Measurements from ENCODE around the gene FGF14. TPM values are rescaled to one million over a fixed set of nuclear protein-coding genes. Genes with fewer than 3 reads are reported as not detected.
"Not testable (repeated sequence)": the region's sequence is repeated elsewhere in the genome, so short reads cannot be mapped to it uniquely, and the experiment has no call there.

The FGF14 gene
- total RNA-seq, 1 experiment from 2014 or later: 0.12 TPM

DNA sequence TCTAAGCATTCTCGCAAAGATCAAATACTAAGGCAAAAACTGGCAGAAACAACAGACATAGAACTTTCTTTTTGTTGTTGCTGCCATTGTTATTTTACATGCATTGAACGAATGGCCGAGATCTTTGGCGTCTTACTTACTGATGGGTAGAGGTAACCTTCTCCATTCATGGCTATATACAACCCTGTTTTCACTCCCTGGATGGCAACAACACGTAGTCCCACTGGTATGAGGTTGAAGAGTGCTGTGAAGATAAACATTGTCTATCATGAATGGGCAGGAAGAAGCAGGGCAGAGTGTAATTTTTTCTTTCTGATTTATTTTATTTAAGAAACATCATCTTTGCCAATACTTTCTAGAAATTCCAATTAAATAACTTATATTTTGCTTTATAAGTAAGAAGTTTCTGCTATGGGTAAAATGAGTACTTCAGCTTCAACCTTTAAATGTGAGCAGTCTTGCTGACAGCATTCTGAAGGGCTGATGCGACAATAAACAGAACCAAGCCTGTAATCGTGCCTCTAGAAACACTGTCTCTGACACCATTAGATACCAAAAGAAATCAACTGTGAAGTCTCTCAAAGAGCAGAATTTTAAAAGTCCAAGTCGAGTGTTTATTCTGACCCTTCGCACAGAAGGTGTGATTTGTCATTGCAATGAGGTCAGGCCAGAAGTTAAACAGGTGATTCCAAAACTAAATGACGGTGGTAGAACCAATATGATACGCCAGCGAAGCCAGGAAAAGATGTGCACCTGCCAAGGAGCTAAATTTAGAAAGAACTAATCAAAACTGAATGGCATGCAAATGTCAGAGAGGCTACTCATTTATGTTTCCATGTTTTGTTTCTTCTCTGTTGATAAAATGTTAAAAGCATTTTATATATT, 533.0 kb downstream of the FGF14 start:
- DNase-seq (ENCODE audit: low read depth): no peak

DNA sequence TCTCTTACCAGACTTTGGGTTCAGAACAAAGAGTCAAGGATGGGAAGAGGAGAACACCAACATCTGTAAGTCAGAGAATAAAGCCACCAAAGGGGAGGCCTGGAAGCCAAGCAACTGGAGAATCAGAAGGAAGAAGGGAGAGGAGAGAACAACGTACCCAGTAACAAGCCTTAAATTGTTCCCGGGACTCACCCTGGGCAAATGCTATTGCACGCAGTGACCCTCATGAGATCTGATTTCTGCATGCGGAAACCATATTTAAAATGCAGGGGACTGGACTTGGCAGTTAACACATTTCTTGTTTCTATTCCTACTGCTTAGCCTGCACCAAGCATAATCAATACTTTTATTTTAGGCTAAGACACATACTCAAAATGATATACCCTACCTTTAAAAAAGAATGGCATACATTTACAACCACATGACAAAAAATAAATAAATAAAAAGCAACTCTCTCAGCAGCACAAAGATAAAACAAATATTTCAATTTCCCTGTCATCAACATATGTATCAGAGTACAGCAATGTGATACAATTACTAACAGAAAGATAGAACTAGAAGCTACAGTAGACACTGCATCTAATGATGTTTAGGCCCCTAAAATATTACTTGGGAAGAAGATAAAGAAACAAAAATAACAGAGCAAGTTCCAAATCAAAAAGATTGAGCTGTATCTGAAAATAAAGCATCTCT, 534.8 kb downstream of the FGF14 start:
- DNase-seq (ENCODE audit: low read depth): no peak

DNA sequence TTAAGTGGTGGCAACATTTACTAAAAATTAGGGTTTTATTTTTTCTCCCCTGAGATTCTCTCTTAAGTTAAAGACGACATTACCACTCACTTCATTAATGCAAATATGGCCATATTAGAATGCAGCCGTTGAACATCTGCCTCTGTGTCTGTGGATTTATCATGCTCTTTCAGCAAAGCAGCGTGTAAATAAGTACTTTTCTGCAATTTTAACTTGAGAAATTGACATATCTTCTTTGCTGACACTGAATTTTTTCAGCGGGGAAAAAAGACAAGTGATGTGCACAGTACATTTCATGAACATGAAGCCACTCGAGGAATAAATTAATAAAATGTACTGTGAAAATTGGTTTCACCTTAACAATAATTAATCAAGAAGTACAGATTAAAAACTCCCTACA, 543.0 kb downstream of the FGF14 start:
- no peak for DNase-seq (ENCODE audit: low read depth)

DNA sequence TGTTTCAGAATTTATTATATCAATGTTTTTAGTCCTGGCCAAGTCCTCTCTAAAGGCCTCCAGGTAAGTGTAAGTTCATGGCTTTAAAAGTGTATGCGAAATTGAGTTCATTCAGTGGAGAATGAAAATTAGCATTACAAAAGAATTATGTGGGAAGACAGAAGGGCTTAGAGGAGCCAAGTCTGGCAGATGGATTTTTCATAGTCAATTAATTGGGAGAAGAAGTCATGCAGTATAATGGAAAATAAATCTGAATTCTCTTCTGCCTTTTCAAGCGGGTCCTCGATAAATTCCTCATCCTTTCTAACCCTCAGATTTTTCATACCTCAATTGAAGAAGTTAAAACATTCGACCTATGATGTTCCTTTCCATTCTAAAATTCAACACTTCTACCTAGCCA, 555.1 kb downstream of the FGF14 start:
- no peak for DNase-seq (ENCODE audit: low read depth)

- no peak for DNase-seq (ENCODE audit: low read depth)
These were observed 555.6 kb downstream of the FGF14 start for GRCh38 chr13:101846249-101846648.

GRCh38 chr13:101845245-101846020, 556.4 kb downstream of the FGF14 start:
- DNase-seq (ENCODE audit: low read depth): peak; percentile 2

- no peak for DNase-seq (ENCODE audit: low read depth)
These were observed 560.1 kb downstream of the FGF14 start for GRCh38 chr13:101841698-101842097.

DNA sequence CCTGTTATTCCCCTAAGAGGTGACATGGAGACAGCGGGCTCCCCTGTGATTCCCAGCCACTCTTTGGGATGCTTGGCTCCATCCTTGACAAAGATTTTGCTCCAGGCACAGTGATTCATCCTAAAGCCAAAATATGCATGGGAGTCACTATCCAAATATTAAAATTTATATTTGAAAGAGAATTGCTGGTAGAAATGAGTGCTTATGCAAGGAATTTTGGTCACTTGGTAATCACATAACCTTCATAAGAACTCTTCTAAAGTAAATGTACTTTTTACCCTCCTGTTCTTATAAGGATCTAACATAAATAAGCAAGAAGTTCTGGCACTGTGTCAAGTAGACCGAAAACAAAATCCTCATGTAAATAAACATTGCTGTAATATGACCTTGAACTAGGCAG, 563.5 kb downstream of the FGF14 start:
- peak; percentile 11 for DNase-seq (ENCODE audit: low read depth)

DNA sequence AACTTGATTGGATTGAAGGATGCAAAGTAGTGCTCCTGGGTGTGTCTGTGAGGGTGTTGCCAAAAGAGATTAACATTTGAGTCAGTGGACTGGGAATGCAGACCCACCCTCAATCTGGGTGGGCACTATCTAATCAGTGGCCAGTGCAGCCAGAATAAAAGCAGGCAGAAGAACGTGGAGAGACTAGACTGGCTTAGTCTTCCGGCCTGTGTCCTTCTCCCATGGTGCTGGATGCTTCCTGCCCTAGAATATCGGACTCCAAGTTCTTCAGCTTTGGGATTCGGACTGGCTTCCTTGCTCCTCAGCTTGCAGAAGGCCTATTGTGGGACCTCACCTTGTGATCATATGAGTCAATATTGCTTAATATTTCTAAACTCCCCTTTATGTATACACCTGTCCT, 564.1 kb downstream of the FGF14 start:
- DNase-seq (ENCODE audit: low read depth): not testable (repeated sequence)

DNA sequence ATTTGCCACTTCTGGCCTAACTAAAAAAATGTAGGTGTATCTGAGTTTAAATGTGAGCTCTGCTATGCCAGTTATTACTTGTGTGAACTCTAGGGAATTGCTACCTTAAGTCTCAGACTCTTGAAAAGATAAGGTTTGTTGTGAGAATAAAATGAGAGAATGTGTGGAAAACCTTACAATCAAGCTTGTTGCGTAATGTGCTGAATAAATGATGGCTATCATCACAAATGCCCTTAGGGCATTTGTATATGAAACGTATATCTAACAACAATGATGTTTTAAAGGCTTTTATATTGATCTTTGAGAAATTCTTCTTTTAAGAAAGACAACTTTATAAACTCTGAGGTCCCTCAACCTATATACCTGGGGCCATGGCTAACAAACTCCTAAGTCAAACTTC, 564.6 kb downstream of the FGF14 start:
- DNase-seq (ENCODE audit: low read depth): no peak

DNA sequence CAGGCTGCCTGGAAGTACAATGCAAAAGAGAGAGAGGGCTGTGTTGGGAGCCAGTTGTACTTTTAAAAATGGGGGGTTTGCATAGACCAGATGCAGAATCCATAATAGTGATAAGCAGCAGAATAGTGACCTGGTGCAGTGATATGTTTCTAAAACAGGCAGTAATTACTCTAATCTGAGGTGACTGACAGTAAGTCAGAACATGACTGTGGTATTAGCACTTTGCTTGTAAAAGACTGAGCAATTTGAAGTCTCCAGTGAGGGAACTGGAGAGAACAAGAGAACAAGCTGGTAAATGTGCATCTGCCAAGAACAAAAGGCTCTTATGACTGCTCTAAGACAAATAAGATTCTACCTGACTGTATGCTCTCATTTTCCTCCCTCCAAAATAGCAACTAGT, 565.9 kb downstream of the FGF14 start:
- no peak for DNase-seq (ENCODE audit: low read depth)

DNA sequence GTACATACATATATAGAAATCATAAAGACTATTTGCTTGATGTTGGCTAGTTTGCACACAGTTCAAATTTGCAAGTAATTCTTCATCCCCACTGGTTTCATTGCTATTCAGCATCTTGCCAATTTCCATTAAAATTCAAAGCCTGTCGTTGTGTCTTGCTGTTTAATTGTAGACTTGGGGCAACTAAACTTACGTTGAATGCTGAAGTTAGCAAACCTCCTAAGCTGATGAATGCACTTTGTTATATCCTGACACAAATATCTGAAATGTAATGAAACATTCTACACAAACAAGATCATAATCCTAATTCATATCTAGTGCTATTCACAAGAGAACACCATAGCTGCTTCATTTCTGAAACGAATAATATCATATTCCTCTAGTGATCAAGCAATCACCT, 568.2 kb downstream of the FGF14 start:
- no peak for DNase-seq (ENCODE audit: low read depth)

DNA sequence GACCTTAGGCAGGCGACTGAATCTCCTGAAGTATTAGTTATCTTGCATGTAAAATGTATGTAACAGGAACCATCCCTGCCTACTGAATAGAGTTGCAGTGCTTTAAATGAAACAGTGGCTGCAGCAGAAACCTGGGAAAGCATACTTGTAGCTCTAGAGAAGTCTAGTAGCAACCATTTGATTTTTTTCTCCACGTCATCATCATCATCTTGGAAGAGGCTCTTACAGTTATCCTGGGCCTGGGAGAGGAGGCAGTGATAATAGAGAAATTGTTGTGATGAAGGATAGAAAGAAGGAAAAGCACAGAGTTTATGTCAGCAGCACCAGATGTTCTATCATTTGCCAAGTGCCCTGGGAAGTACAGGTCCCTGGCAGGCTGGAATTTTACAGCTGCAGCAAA, 571.8 kb downstream of the FGF14 start:
- no peak for DNase-seq (ENCODE audit: low read depth)

GRCh38 chr13:101829484-101829883, 572.4 kb downstream of the FGF14 start:
- DNase-seq (ENCODE audit: low read depth): no peak

GRCh38 chr13:101828119-101828518, 573.7 kb downstream of the FGF14 start:
- no peak for DNase-seq (ENCODE audit: low read depth)

DNA sequence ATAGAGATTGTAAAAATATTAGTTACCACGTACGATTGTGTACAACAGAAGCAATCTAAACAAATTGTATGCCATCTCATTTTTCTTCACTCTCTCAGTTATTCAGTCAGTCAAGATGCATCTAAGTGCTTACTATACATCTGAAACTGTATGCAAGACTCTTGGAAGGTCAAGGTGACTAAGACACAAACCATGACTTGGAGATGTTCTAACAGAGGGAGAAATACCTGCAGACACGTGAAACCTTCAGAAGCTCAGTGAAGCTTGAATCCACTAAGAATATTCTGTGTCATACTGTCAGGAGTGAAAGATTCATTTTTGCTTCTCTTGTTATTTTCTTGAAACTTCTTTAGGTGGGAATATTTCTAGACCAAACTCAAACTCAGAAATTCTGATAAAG, 584.0 kb downstream of the FGF14 start:
- DNase-seq (ENCODE audit: low read depth): no peak

DNA sequence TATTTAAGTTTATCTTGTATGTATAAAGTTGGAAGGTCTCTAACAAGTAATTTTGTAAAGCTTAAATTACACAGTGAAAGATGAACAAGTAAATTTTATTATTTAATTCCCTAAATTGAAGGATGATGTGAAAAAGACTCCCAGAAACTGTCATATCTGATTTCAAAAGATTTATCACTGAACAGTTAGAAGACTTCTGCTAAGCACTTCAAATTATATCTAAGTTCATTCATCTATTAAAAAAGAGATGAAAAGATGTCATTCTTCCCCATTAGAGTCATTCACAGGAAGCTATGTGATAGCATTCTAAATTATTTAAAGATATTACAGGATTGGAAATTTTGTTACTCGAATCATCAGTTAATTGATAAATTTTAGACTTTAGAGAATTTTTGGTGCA, 590.0 kb downstream of the FGF14 start:
- DNase-seq (ENCODE audit: low read depth): no peak

GRCh38 chr13:101811284-101811839, 590.5 kb downstream of the FGF14 start:
- DNase-seq (ENCODE audit: low read depth): peak; percentile 5

- no peak for DNase-seq (ENCODE audit: low read depth)
These were observed 602.7 kb downstream of the FGF14 start for GRCh38 chr13:101799196-101799595.

DNA sequence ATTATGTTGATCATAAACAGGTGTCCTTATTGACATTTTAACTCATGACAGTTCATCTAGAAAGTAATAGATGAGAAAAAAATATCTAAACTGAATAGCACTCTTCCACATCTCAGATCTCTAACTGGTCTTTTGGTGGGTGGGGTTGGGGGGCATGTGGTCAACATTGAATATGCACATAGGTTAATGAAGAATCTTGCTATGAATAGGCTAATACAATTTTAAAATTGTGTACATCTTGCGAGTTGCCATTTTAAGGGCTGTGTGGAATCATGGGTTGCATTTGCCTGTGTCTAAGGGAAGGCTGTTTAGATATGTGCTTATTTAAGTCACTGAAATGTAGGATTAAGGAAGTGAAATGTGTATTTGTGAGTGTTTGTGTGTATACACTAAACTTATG, 603.4 kb downstream of the FGF14 start:
- no peak for DNase-seq (ENCODE audit: low read depth)

DNA sequence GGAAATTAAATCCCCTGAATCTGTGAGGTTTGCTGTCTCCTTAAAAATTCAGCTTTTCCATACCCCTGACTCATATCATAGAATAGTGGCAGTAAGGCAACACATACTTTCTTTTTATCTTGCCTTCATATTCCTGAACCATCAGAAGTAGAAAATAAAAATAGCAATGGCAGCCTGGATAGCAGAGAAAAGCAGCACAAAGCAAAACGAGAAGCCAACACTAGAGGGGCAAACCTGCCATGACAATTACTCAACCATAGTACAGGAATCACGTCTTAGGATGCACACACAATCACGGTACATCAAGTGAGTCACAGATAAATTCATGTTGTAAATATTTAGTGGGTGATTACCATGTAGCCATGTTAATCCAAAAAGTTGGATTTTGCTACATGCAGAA, 606.4 kb downstream of the FGF14 start:
- DNase-seq (ENCODE audit: low read depth): no peak

DNA sequence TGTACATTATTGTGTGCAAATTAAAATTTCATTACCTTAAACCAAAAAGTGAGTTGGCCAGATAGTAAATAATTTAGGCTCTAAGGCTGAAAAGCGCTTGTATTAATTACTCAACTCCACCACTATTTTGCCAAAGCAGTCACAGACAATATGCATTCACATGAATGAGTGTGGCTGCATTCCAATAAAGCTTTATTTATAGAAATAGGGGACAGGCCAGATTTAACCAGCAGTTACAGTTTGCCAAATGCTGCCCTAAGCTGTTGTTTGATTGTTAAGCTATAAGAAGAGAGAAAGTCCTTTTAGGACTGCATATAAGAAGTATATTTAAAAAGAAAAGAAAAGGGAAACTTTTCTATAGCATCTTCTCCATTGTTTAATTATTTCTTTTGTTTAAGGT, 606.8 kb downstream of the FGF14 start:
- no peak for DNase-seq (ENCODE audit: low read depth)
